Activated naive CD8-positive, alpha-beta T cell treated with anti-CD3 and anti-CD28 coated beads, Interleukin-2, amount 50 U/mL, for 16 hours (primary cell): ENCODE results near the gene SIX3.

Experiments
- DNase-seq: peaks from one replicate; pipeline ENCODE4 v3.0.0-alpha.2; 2020; ENCODE audit warnings: low read depth, low spot score

Gene SIX3

GRCh38 chr2:44957656-44958327, 16.3 kb downstream of the SIX3 start:
- DNase-seq = no peak

- no peak for DNase-seq
Measured at GRCh38 chr2:44959855-44960254, 18.4 kb downstream of the SIX3 start.

DNA sequence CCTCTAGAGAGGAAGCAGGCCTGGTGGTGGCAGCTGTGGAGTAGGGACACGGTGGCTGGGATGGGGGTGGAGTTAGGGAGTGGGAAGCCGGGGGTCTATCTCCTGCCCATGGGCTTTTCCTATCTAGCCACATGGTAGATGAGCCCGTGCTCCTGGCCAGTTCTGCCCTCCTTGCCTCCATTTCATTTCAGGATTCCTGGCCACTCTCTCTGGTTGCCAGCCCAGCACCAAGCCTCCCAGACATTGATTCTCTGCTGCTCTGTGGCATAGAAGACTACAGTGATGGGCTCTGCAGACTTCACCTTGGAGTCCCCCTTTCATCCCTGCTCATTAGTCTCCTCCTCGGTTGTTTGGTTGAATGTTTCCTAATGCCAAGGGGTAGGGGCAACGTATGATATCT, 19.4 kb downstream of the SIX3 start:
- DNase-seq = no peak

GRCh38 chr2:44962176-44962695, 20.7 kb downstream of the SIX3 start:
- no peak for DNase-seq

- DNase-seq = no peak
Measured at GRCh38 chr2:44964752-44965236, 23.3 kb downstream of the SIX3 start.

GRCh38 chr2:44965684-44966083, 24.2 kb downstream of the SIX3 start:
- DNase-seq = no peak

- DNase-seq = no peak
Measured at GRCh38 chr2:44967056-44967455, 25.6 kb downstream of the SIX3 start.

- DNase-seq = no peak
Measured at GRCh38 chr2:44967727-44968432, 26.4 kb downstream of the SIX3 start.

- no peak for DNase-seq
Measured at GRCh38 chr2:44969936-44970335, 28.4 kb downstream of the SIX3 start.

GRCh38 chr2:44970846-44971450, 29.4 kb downstream of the SIX3 start:
- no peak for DNase-seq

DNA sequence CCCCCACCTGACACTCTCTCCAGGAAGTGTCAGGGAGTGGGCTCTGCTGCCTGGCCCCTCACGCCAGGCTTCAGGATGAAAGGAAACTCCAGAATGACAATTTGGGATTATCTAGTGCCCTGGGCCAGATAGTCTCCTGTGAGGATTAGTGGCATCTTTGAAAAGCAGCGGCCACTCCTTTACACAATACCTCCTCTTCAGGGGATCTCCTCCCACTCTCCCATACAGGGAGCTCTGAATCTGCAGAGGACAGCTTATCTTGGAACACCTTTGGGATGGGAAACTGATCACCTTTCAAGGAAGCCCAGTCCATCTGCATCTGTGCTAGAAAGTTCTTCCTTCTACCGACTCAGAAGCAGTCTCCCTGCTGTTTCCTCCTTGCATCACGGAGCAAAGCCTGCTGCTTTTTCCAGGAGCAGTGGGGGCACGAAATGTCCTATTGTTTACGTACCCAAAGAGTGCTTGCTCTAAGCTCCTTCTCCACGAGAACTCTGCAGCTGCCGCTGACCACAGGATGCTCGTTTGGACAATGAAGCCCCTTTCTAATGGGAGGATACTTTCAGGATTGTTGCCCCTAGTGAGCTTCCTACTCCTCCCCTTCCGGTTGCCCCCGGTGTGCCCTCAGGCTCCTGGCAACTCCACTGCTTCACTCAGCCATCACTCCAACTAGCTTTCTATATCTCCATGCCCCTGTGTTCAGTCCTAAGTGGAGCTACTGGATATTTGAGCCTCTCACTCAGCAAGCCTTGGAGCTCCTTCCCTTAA, 31.5 kb downstream of the SIX3 start:
- no peak for DNase-seq

GRCh38 chr2:44974064-44974715, 32.7 kb downstream of the SIX3 start:
- DNase-seq = no peak

GRCh38 chr2:44975571-44976450, 34.3 kb downstream of the SIX3 start:
- DNase-seq = no peak

- DNase-seq = no peak
Measured at GRCh38 chr2:44979581-44979980, 38.1 kb downstream of the SIX3 start.

- DNase-seq = no peak
Measured at GRCh38 chr2:44980751-44981713, 39.5 kb downstream of the SIX3 start.

DNA sequence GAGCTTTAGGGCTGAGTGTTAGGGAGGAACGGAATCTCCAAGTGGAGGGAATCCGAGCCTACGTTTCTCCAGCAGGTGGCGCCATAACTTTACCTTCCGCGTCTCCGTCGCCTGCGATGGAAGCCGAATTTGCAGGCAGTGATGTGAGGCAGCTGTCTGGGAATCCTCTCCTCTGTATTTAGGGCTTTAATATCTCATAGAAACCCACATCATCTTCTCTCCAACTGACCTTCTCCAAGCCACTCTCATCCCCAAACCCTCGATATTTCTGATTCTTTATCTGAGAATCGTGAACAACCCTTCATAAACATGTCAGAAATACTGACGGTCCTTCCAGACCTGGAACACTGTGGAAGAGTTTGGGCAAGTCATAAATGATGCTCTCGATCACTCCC, 40.2 kb downstream of the SIX3 start:
- DNase-seq = peak; percentile 42

DNA sequence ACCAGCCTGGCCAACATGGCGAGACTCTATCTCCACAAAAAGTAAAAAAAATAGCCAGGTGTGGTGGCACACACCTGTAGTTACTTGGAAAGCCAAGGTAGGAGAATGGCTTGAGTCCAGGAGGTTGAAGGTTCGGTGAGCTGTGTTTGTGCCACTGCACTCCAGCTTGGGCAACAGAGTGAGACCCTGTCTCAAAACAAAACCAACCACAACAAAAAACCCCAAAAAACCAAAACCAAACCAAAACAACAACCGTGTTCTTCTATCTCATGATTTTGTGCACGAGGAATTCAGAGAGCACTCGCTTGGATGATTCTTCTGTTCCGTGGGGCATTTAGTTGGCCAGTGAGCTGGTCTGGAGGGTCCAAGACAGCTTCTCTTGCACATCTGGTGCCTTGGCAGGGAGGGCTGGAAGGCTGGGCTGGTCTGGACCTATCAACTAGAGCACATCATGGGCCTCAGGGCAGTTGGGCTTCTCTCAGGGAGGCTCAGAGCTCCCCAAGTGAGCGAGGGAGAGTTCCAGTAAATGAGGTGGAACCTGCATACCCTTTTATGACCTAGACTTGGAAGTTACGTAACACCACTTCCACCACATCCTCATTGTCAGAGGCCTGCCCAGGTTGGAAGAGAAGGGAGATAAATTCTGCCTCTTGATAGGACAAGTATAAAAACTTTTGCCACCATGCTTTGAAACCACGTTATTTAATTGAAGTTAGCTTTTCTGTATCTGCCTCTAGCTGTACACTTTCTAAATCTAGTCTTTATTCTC, 42.5 kb downstream of the SIX3 start:
- no peak for DNase-seq

GRCh38 chr2:44989176-44989575, 47.7 kb downstream of the SIX3 start:
- no peak for DNase-seq
